Measurements from ENCODE around the gene ELP6.
"Not testable (repeated sequence)": the region's sequence is repeated elsewhere in the genome, so short reads cannot be mapped to it uniquely, and the experiment has no call there.

Gene ELP6

GRCh38 chr3:47512416-47513124, 942 bp downstream of the ELP6 start:
- DNase-seq (ENCODE audit: low spot score) = peak; percentile 35

DNA sequence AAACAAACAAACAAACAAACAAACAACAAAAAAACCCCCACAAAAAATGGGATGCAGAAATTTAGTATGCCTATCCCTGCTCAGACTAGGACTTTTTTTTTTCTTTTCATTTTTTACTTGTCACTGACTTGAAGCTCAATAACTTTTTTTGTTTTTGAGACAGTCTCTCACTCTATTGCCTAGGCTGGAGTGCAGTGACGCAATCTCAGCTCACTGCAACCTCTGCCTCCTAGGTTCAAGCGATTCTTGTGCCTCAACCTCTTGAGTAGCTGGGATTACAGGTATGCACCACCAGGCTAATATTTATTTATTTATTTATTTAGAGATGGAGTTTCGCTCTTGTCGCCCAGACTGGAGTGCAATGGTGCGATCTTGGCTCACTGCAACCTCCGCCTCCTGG, 8.2 kb downstream of the ELP6 start:
- DNase-seq (ENCODE audit: low spot score) = not testable (repeated sequence)

DNA sequence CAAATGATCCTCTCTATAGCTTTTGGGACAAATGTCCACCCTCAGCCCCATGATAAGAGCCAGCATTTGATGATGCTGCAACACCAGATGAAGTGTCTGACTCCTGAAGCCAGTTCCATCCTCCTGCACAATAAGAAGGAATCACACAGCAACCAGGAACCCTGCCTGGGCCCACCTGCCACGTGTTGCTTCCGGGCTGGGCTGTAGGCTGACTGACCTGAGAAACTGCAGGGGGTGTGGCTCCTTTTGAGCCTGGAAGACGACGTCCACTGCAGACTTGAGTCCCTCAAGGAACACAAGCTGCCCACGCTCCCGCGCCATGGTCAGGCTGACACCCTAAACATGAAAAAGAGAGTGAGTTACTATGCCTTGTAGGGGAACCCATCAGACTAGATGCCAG, 9.4 kb downstream of the ELP6 start:
- no peak for DNase-seq (ENCODE audit: low spot score)

DNA sequence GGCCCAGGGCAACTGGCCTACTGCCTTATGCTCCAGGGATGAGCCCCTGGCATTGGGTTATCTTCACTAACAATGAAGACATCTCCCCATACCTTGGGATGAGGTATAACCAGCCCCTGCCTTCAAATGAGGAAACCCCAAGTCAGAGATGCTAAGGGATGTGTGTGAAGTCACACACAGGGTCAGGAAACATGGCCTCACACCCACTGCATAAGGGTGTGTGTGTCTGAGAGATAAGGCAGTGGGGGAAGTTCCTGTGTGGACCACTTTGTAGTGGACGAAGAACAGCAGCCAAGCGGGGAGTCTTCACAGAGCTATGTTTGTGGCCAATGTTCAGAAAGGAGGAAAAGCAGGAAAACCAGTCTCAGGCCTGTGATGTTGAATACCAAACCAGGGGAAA, 10.5 kb downstream of the ELP6 start:
- DNase-seq (ENCODE audit: low spot score) = no peak

DNA sequence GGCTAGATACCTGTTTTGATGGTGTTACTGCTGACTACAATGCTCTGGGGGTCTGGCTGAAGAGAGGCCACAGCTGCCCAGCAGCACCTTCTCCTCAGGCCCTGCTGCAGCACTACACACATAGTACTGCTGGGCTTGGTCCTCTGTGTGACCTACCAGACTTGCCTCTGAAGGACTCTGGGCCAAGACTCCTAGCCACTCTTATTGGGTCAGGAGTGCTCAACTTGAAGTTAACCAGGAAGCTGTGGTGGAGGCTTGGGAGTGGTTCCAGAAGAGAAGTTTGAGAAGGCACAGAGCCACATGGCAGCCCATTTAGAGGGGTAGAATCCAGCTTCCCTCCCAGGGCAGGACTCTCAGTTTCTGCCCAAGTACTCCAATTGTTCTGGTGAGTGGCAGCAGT, 16.6 kb downstream of the ELP6 start:
- no peak for DNase-seq (ENCODE audit: low spot score)

DNA sequence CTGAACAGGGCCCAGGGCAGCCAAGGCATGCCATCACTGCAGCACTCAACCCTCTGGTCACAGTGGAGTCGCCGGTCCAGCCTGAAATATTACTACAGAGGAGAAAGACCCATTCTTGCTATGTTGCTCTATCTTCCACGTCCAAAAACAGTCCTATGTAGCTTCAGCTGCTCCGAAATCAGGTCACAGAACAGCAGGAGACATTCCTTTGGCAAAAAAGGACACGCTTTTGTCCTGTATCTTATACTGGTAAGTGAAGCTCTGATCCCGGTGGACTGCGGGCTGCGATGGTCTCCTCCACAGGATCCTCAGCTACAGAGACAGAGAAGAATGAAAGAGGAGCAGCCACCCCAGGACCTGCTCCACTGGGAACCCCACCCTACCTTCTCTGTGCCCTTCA, 17.6 kb downstream of the ELP6 start:
- DNase-seq (ENCODE audit: low spot score) = no peak

DNA sequence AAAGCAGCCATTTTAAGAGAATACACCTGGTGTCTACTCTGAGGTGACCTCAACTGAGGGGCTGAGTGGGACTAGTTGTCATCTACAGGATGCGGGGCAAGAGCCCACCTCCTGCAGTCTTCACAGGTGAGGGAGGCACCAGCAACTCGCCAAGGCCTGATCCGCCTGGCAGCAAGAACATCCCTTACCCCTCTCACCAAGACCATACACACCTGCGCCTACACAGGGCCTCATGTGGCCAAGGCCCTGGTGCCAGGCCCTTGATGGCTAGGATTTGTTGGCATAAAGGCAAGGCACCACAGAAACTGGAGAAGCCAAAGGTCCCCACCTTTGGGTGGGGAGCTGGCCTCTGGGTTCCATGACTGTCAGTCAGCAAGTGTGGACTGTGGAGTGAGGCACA, 18.4 kb downstream of the ELP6 start:
- DNase-seq (ENCODE audit: low spot score) = no peak

- no peak for DNase-seq (ENCODE audit: low spot score)
Measured at GRCh38 chr3:47491777-47492176, 21.7 kb downstream of the ELP6 start.

- DNase-seq (ENCODE audit: low spot score) = no peak
Measured at GRCh38 chr3:47491186-47491585, 22.3 kb downstream of the ELP6 start.

DNA sequence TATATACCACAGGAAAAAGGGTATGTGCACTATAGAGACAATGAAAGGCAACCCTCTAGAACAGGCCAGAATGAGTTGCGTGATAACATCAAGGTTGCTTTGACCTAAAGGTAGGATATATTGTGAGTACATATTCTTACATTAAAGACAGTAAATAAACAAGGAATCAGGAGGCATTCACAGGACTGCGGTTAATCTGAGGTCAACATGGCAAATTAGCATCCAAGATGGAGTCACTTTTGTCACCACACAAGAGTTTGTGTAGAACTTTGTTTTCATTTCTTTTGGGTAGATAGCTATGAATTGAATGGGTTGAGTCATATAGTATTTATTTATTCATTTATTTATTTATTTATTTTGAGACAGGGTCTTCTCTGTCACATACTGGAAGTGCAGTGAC, 26.2 kb downstream of the ELP6 start:
- DNase-seq (ENCODE audit: low spot score) = no peak

- DNase-seq (ENCODE audit: low spot score) = no peak
Measured at GRCh38 chr3:47485812-47486211, 27.7 kb downstream of the ELP6 start.

- DNase-seq (ENCODE audit: low spot score) = no peak
Measured at GRCh38 chr3:47482366-47482765, 31.1 kb downstream of the ELP6 start.

DNA sequence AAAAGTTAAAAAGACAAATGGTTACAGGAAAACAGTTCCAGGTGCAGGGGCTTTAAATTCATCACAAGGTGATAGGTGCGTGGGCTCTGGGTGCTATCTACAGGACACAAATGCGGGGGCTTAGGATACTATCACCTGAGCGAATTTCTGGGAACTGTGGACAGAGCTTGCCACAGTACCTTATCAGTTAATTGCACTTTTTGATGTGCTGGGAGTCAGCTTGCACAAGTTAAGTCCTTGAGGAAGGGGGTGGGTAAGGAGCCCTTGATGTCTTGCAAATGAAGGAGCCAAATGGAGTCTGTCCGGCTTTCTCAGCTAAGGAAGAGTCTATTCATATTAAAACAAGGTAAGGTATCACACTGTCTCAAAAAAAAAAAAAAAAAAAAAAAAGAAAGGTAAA, 31.7 kb downstream of the ELP6 start:
- DNase-seq (ENCODE audit: low spot score) = not testable (repeated sequence)

DNA sequence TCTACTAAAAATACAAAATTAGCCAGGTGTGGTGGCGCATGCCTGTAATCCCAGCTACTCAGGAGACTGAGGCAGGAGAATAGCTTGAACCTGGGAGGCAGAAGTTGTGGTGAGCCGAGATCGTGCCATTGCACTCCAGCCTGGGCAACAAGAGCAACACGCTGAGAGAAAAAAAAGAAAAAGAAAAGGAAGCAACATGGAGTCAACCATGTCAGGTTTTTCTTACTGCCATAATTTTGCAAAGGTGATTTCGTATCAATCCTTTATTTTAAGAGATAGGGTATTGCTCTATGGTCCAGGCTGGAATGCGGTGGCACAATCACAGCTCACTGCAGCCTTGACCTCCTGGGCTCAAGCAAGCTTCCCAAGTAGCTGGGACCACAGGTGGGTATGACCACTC, 33.2 kb downstream of the ELP6 start:
- not testable (repeated sequence) for DNase-seq (ENCODE audit: low spot score)

- DNase-seq (ENCODE audit: low spot score) = no peak
Measured at GRCh38 chr3:47479826-47480160, 33.7 kb downstream of the ELP6 start.

- DNase-seq (ENCODE audit: low spot score) = no peak
Measured at GRCh38 chr3:47478022-47478421, 35.5 kb downstream of the ELP6 start.

GRCh38 chr3:47476644-47477199, 36.8 kb downstream of the ELP6 start:
- no peak for DNase-seq (ENCODE audit: low spot score)

DNA sequence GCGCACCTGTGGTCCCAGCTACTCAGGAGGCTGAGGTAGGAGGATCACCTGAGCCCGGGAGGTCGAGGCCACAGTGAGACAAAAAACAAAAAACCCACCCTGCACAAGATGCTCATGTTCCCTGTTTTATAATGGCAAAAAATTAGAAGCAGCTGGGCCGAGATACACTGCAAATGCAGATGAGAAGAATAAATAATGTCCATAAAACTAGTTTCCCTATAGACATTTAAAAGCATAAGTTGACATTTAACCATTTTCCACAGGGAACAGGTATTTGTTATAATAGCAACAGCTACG, 37.2 kb downstream of the ELP6 start:
- no peak for DNase-seq (ENCODE audit: low spot score)

DNA sequence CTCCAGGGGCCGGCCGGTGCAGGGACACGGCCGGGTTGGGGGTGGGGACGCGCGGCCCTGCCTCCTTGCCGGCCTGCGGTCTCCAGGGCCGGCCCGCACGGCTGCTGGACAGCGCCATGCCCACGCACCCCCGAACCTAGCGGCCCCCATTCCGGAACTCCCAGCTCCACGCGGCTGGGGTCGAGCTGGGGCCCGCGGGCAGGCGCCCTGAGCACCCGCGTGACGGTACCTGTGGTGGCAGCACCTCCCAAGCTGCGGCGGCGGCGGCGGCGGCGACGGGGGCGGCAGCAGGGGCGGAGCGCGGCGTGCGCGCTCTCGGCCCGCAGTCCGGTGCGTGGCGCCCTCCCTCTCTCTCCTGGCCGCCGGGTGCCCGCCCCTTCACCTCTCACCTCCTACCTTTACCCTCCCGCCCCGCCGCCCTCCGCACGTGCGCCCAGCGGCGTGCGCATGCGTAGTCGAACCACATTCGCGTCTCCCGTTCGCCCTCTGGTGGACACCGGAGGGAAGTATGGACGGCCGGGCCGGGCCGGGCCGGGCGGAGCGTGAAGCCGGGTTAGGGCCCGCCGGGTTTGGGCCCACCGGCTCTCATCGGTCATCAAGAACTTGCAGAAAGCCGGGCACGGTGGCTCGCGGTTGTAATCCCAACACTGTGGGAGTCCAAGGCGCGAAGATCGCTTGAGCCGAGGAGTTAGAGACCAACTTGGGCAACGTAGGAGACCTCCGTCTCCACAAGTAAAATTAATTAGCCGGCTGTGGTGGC, 37.8 kb downstream of the ELP6 start, which contains the start of gene SCAP:
Gene SCAP (minus strand): TSS at position 372 of the 760 bp plus-strand sequence. CDS start 32,948 bp downstream, outside the sequence.
- peak; percentile 89 for DNase-seq (ENCODE audit: low spot score)

DNA sequence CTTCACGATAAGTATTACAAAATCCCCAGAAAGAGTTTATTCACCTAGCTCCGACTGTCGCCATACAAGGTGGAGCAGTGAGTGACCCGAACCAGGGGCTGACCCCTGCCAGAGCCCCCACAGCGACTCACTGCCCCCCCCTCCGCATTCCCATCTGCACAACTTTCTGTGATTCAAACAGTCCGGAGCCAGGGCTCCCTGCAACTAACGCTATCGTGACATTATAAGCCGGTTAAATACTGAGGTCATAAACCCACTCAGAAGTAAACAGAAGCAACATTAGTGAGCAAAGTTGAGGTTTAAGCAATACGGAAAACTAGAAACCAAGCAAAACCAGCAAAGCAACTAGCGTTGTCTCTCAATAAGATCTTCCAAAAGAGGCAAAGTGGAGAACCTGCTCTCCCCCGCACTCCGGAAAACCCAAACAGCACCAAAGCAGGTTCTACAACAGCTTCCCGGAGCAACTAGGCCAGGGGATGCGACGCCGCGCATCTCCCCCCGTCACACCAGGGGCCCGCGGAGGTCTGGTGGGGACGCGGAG, 38.4 kb downstream of the ELP6 start:
- DNase-seq (ENCODE audit: low spot score) = peak; percentile 25

GRCh38 chr3:47473391-47473790, 40.1 kb downstream of the ELP6 start:
- no peak for DNase-seq (ENCODE audit: low spot score)

GRCh38 chr3:47469616-47470015, 43.9 kb downstream of the ELP6 start:
- DNase-seq (ENCODE audit: low spot score) = no peak

- DNase-seq (ENCODE audit: low spot score) = not testable (repeated sequence)
Measured at GRCh38 chr3:47468315-47468714, 45.2 kb downstream of the ELP6 start.

Data from SW480 (cell line).